OCI-LY3 (cell line): ENCODE data around the gene MARCKSL1.

Experiments
- H2AFZ ChIP-seq: fragments of 200-600, 300-600 bp; shearing (Covaris generic); 2 replicates; pipeline ENCODE4 v1.6.0; 2014; ENCODE audit warnings: antibody characterized with exemption, low read depth, low read length
- H3K27ac ChIP-seq: fragments of 200-600, 300-600 bp; sonication (generic); 2 replicates; pipeline ENCODE4 v1.5.1; 2014; ENCODE audit warnings: mild to moderate bottlenecking, low read length, moderate library complexity, mixed read lengths
- H3K27me3 ChIP-seq: fragments of 200-600, 300-600 bp; sonication (generic); 2 replicates; pipeline ENCODE4 v1.6.1; 2014; ENCODE audit warnings: low read depth, low read length, mixed read lengths
- H3K36me3 ChIP-seq: fragments of 200-600, 300-600 bp; sonication (generic); replicated peaks from 2 replicates; pipeline ENCODE3; 2014; ENCODE audit warnings: low read depth, low read length, mixed read lengths
- H3K4me1 ChIP-seq: fragments of 300-600, 200-600 bp; sonication (generic); 2 replicates; pipeline ENCODE4 v1.6.1; 2014; ENCODE audit warnings: low read length, mixed read lengths
- H3K4me2 ChIP-seq: fragments of 200-600, 300-600 bp; sonication (generic); 2 replicates; pipeline ENCODE4 v1.6.1; 2014; ENCODE audit warnings: low read length, mixed read lengths
- H3K4me3 ChIP-seq: fragments of 300-600, 200-600 bp; sonication (generic); 2 replicates; pipeline ENCODE4 v1.5.1; 2014; ENCODE audit warnings: antibody characterized with exemption, mild to moderate bottlenecking, low read length, moderate library complexity
- H3K79me2 ChIP-seq: fragments of 300-600, 200-600 bp; shearing (Covaris generic); 2 replicates; pipeline ENCODE4 v1.6.1; 2014; ENCODE audit warnings: mild to moderate bottlenecking, low read length, mixed read lengths
- H3K9ac ChIP-seq: fragments of 300-600, 200-600 bp; shearing (Covaris generic); 2 replicates; pipeline ENCODE4 v1.6.0; 2014; ENCODE audit warnings: mild to moderate bottlenecking, low read length, moderate library complexity
- H3K9me3 ChIP-seq: fragments of 200-600, 300-600 bp; shearing (Covaris generic); 2 replicates; pipeline ENCODE4 v1.6.1; 2014; ENCODE audit warnings: low read length, mixed read lengths; ENCODE audit not compliant: insufficient read depth
- H4K20me1 ChIP-seq: fragments of 200-600, 300-600 bp; sonication (generic); 2 replicates; pipeline ENCODE4 v1.6.1; 2016; ENCODE audit warnings: low read length, mixed read lengths; ENCODE audit not compliant: insufficient read depth
- EZH2phosphoT487 ChIP-seq: fragments of 200-600 bp; shearing (Covaris generic); IDR thresholded peaks from 2 replicates; pipeline ENCODE4 v1.6.1; 2018; ENCODE audit warnings: antibody characterized with exemption, mixed run types, low read depth
- TF ChIP-seq, protein P1 (sequence below): fragments of 200-600, 300-600 bp; sonication (generic); IDR thresholded peaks from 2 replicates; pipeline ENCODE4 v1.5.1; 2014; ENCODE audit warnings: antibody characterized with exemption, low read length, low read depth

Gene MARCKSL1

DNA sequence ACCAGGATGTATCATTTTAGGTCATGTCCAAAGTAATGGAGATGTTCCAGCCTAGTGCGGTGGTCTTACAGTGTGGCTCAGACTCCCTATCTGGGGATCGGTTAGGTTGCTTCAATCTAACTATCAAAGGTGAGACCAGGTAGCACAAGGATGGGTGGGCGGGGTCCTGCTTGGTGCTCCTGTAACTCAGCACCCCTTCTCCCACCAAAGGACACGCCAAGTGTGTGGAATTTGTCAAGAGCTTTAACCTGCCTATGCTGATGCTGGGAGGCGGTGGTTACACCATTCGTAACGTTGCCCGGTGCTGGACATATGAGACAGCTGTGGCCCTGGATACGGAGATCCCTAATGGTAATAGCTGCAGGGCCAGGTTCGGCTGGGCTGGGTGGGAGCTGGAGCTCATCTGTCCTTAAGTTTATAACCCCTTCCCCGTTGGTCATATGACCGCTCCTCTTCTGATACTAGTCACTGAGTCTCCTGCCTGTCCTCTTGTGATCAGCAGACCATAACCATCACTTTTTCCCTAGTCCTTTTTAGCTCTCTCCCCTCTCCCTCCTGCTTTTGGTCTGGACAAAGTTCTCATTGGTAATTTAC lies 5.4 kb downstream of the MARCKSL1 start:
- TF ChIP-seq, protein P1, sequence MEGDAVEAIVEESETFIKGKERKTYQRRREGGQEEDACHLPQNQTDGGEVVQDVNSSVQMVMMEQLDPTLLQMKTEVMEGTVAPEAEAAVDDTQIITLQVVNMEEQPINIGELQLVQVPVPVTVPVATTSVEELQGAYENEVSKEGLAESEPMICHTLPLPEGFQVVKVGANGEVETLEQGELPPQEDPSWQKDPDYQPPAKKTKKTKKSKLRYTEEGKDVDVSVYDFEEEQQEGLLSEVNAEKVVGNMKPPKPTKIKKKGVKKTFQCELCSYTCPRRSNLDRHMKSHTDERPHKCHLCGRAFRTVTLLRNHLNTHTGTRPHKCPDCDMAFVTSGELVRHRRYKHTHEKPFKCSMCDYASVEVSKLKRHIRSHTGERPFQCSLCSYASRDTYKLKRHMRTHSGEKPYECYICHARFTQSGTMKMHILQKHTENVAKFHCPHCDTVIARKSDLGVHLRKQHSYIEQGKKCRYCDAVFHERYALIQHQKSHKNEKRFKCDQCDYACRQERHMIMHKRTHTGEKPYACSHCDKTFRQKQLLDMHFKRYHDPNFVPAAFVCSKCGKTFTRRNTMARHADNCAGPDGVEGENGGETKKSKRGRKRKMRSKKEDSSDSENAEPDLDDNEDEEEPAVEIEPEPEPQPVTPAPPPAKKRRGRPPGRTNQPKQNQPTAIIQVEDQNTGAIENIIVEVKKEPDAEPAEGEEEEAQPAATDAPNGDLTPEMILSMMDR: no peak
- TF ChIP-seq EZH2phosphoT487: no peak
- peaks cover 13% of the 10 kb centered on the region for H3K36me3 ChIP-seq
- peaks cover 18% of the 10 kb centered on the region for H3K4me1 ChIP-seq
- peaks cover 21% of the 10 kb centered on the region for H3K79me2 ChIP-seq
- no peaks in the 10 kb centered on the region for H3K27me3 ChIP-seq
- H3K9me3 ChIP-seq: no peaks in the 10 kb centered on the region
- no peak overlapping the region for H3K4me3 ChIP-seq
- no peak overlapping the region for H3K27ac ChIP-seq
- no peak overlapping the region for H3K4me2 ChIP-seq
- no peak overlapping the region for H3K9ac ChIP-seq
- H2AFZ ChIP-seq: no peak overlapping the region
- peaks cover 9% of the 10 kb centered on the region for H4K20me1 ChIP-seq

DNA sequence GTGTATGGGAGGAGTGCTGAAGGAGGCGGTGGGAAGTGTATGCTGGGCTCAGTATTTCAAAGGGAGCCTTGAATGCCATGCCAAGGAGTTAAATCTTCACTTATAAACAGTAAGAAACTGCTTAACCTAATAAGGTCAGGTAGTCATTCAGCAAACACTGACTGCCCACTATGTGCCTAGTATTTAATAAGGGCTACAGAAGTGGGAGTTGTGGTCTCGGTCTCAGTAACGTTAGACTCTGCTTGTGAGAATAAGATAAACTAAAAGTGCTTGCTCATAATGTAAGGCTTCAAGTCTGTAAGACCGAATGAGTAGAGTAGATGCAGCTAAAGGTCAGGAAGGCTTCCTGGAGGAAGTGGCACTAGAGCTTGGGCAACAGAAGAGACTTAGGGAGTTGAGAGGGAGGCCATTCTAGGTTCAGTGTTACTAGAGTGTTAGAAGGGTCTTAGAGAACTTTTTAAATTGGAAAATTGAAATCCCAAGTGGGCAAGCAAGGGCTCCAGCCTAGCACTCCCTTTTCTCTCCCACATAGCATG lies 6.0 kb downstream of the MARCKSL1 start:
- H3K9me3 ChIP-seq: no peaks in the 10 kb centered on the region
- peaks cover 13% of the 10 kb centered on the region for H3K36me3 ChIP-seq

DNA sequence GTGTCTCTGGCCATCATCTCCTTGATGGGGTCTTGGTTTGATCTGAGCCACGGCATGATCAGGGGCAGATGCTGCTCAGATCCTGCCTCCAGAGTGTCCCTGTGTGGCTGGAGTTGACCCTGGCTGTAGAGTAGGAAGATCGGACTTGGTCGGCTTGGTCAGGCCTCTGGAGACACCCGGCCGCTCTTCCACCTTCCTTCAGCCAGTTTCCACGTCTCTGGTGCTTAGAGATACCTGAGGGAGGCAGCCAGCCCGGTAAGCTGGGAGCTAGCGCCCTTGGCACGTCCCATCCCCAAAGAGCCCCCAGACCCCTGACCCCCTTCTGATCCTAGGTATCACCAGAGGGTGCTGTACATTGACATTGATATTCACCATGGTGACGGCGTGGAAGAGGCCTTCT lies 8.8 kb downstream of the MARCKSL1 start:
- no peaks in the 10 kb centered on the region for H3K4me1 ChIP-seq
- H3K36me3 ChIP-seq: peaks cover 13% of the 10 kb centered on the region
- no peaks in the 10 kb centered on the region for H4K20me1 ChIP-seq
- no peaks in the 10 kb centered on the region for H3K9me3 ChIP-seq
- no peak overlapping the region for H3K4me2 ChIP-seq
- no peak overlapping the region for H2AFZ ChIP-seq
- no peak overlapping the region for H3K4me3 ChIP-seq
- H3K27me3 ChIP-seq: no peaks in the 10 kb centered on the region
- TF ChIP-seq EZH2phosphoT487: no peak
- TF ChIP-seq, protein P1: no peak
- H3K27ac ChIP-seq: no peak overlapping the region
- no peak overlapping the region for H3K9ac ChIP-seq
- H3K79me2 ChIP-seq: peaks cover 2% of the 10 kb centered on the region; the same call in 1 of the 2 replicates

More for the DNA sequence above, 6.0 kb downstream of the MARCKSL1 start:
- H3K4me1 ChIP-seq: peaks cover 18% of the 10 kb centered on the region
- H3K79me2 ChIP-seq: peaks cover 15% of the 10 kb centered on the region
- H3K27ac ChIP-seq: no peak overlapping the region
- TF ChIP-seq, protein P1: no peak
- no peak for TF ChIP-seq EZH2phosphoT487
- H3K27me3 ChIP-seq: no peaks in the 10 kb centered on the region
- no peak overlapping the region for H2AFZ ChIP-seq
- H3K4me3 ChIP-seq: no peak overlapping the region
- H3K4me2 ChIP-seq: no peak overlapping the region
- peaks cover 9% of the 10 kb centered on the region for H4K20me1 ChIP-seq
- no peak overlapping the region for H3K9ac ChIP-seq

DNA sequence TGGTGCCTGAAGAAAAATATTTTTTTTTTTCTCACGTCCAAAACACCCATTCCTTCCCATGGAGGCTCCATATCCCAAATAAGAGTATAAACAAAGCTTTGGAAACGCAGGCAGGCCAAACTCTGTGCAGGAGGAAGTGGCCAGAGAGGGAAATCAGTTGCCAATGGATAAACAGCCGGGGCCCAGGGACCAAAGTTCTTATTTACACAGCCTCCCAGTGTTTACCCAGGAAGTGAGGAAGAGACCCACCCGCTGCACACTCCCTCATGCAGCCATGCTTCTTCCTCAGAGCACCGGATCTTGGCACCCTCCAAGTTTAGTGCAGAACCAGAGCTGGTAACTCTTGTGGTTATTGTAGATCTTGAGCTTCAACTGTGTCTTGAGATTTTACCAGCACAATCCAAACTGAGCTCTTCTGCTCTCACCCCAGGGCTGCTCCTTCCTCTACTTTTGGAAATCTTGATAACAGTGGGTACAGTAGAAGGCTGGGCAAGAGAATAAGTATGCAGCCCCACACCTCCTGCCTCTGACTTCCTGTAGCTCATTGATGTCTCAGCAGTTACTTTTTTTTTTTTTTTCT lies 14.2 kb downstream of the MARCKSL1 start:
- Histone ChIP-seq H3K27me3 (no peaks in the 10 kb centered on the region), H3K4me1 (peaks cover 2% of the 10 kb centered on the region), H3K4me3 (no peak overlapping the region), H3K4me2 (no peak overlapping the region), H3K79me2 (peaks cover 2% of the 10 kb centered on the region; the same call in 1 of the 2 replicates), H3K9ac (no peak overlapping the region), H2AFZ (no peak overlapping the region), H3K36me3 (peaks cover 13% of the 10 kb centered on the region), H3K9me3 (no peaks in the 10 kb centered on the region), H4K20me1 (no peaks in the 10 kb centered on the region), H3K27ac (no peak overlapping the region)
- TF ChIP-seq, protein P1: no peak
- no peak for TF ChIP-seq EZH2phosphoT487
